HG03520 (cell line): ENCODE measurements around the gene SREBF2.
"Not testable (repeated sequence)": the region's sequence is repeated elsewhere in the genome, so short reads cannot be mapped to it uniquely, and the experiment has no call there.

ENCODE experiments used
- ATAC-seq: cut with Tn5 transposase; IDR thresholded peaks from one replicate; pipeline ENCODE4 v1.9.1; 2021; ENCODE audit warnings: mild to moderate bottlenecking, moderate library complexity; ENCODE audit not compliant: unreplicated experiment

SREBF2 gene

GRCh38 chr22:41841085-41841712 lies 8.3 kb downstream of the SREBF2 start:
- no peak for ATAC-seq

GRCh38 chr22:41842996-41843970 lies 10.4 kb downstream of the SREBF2 start:
- no peak for ATAC-seq

GRCh38 chr22:41844036-41844435 lies 11.1 kb downstream of the SREBF2 start:
- ATAC-seq: no peak

GRCh38 chr22:41844513-41844912 lies 11.6 kb downstream of the SREBF2 start:
- ATAC-seq: no peak

- no peak for ATAC-seq
Measured at GRCh38 chr22:41845380-41846267, 12.7 kb downstream of the SREBF2 start.

GRCh38 chr22:41846268-41846987 lies 13.5 kb downstream of the SREBF2 start:
- ATAC-seq: no peak

GRCh38 chr22:41847300-41847699 lies 14.4 kb downstream of the SREBF2 start:
- no peak for ATAC-seq

- ATAC-seq: no peak
Measured at GRCh38 chr22:41848468-41848867, 15.6 kb downstream of the SREBF2 start.

GRCh38 chr22:41856469-41856868 lies 23.6 kb downstream of the SREBF2 start:
- no peak for ATAC-seq

GRCh38 chr22:41857155-41857859 lies 24.4 kb downstream of the SREBF2 start:
- no peak for ATAC-seq

GRCh38 chr22:41857860-41858199 lies 24.9 kb downstream of the SREBF2 start:
- no peak for ATAC-seq

- peak; percentile 36 for ATAC-seq
Measured at GRCh38 chr22:41862160-41862529, 29.2 kb downstream of the SREBF2 start.

- peak; percentile 41 for ATAC-seq
Measured at GRCh38 chr22:41862530-41863266, 29.8 kb downstream of the SREBF2 start.

GRCh38 chr22:41863472-41863871 lies 30.6 kb downstream of the SREBF2 start:
- ATAC-seq: no peak

- ATAC-seq: no peak
Measured at GRCh38 chr22:41868556-41868955, 35.7 kb downstream of the SREBF2 start.

- not testable (repeated sequence) for ATAC-seq
Measured at GRCh38 chr22:41870081-41870480, 37.2 kb downstream of the SREBF2 start.

- ATAC-seq: no peak
Measured at GRCh38 chr22:41870786-41871185, 37.9 kb downstream of the SREBF2 start.

- no peak for ATAC-seq
Measured at GRCh38 chr22:41873391-41873790, 40.5 kb downstream of the SREBF2 start.

GRCh38 chr22:41874090-41874489 lies 41.2 kb downstream of the SREBF2 start:
- no peak for ATAC-seq
